GM12874 (cell line): Measurements from ENCODE around the gene BCAR3.

ENCODE experiments used
- CTCF ChIP-seq: IDR thresholded peaks from 2 replicates; pipeline ENCODE4 v1.5.1; 2011; ENCODE audit warnings: low read depth, mild to moderate bottlenecking, control low read depth, low read length, moderate library complexity; ENCODE audit not compliant: insufficient read depth

The BCAR3 gene

GRCh38 chr1:93662481-93663207 is 19.0 kb downstream of the BCAR3 start:
- TF ChIP-seq CTCF: no peak

- no peak for TF ChIP-seq CTCF
Observed at GRCh38 chr1:93661829-93662474, 19.7 kb downstream of the BCAR3 start.

GRCh38 chr1:93659822-93660503 is 21.7 kb downstream of the BCAR3 start:
- no peak for TF ChIP-seq CTCF

GRCh38 chr1:93658188-93658587 is 23.4 kb downstream of the BCAR3 start:
- no peak for TF ChIP-seq CTCF

- TF ChIP-seq CTCF: no peak
Observed at GRCh38 chr1:93656491-93656890, 25.1 kb downstream of the BCAR3 start.

GRCh38 chr1:93653656-93654055 is 28.0 kb downstream of the BCAR3 start:
- TF ChIP-seq CTCF: no peak

GRCh38 chr1:93652323-93652949 is 29.2 kb downstream of the BCAR3 start:
- no peak for TF ChIP-seq CTCF
